ENCODE results near the gene FERMT3.

- TF ChIP-seq CTCF (IDR thresholded peaks at IDR 0.05; ENCODE audit: borderline replicate concordance, extremely low read depth, low read length, poor library complexity, severe bottlenecking): no peak
- TF ChIP-seq EZH2 (IDR thresholded peaks at IDR 0.05; ENCODE audit: borderline replicate concordance, low read depth, low read length, severe bottlenecking): no peak
Observed at GRCh38 chr11:64249038-64249437, 42.5 kb downstream of the FERMT3 start.
